Activated naive CD4-positive, alpha-beta T cell (primary cell): ENCODE measurements around the gene PIP4K2C.

ENCODE experiments used
- DNase-seq, 4 experiments: peaks; one replicate each; lab custom pipeline; 2025; lab: John Stamatoyannopoulos, UW

The PIP4K2C gene

DNA sequence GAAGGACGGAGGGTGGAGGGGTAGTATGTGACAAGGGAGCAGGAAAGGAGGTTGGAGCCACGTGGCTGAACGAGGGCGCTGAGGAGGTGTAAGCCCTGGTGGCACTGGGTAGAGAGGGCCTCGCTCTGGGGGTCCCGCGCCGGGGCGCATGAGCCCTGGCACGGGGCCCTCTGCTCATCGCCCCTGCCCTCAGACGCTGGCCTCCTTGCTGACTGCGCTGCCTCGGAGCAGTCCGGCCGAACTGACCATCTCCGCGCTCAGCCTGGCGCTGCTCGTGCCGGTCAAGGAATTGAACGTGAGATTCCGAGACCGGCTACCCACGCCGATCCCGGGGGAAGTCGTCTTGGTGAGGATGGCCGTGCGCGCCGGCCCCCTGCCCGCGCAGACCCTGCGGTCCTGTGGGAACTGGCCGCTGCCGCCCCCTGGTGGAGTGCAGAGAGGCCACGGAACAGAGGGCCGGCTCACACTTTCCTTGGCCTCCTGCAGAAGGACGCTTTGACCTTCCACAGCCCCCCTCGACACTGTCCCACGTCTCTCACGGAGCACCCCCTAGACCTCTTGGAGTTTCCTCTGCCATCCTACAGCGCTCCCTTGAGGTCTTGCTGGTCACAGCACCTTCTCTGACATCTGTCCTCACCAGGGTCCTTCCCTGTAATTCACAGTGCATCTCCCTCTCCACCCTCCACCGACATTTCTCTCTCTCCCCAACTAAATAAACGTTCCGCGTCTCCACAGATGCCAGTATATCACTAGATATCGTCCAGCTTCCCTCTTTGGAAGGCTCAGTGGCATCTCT lies 30.7 kb downstream of the PIP4K2C start:
- DNase-seq, result peak in 3 of 4 experiments; percentile 26 to 57 (median 32)

DNA sequence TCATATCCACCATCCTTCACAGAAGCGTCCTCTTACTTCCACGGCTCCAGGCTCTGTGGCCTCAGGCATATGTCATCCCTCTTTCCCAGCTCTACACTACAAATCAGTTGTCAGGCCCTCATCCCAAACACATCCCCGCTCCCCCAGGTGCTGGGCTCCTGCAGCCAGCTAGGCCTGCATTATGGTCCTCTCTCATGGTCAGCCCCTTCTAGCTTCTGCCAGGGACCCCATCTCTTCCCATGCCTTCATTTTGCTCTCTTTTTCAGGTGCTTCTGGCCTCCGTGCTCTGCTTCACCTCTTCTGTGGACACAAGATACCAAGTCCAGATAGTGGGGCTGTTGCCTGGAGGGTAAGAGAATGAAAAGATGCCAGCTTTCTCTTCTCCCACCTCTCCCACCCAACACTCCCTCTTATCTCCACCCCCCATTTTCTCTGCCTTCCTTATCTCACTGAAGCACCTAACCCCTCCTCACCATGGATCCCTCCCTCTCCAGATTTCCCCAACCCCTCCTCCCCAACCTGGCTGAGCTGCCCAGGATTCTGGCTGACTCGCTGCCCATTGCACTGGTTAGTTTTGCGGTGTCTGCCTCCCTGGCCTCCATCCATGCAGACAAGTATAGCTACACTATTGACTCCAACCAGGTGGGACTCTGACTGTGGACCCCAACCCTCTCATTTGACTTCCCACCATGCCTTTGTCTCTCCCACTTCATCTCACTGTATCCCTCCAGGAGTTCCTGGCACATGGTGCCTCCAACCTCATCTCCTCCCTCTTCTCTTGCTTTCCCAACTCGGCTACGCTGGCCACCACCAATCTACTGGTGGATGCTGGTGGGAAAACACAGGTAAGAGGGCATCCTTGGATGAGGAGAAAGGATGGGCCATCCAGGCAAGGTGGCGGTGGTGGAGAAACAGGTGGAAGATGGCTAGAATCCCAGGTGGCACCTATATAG lies 31.6 kb downstream of the PIP4K2C start:
- DNase-seq, result no peak

DNA sequence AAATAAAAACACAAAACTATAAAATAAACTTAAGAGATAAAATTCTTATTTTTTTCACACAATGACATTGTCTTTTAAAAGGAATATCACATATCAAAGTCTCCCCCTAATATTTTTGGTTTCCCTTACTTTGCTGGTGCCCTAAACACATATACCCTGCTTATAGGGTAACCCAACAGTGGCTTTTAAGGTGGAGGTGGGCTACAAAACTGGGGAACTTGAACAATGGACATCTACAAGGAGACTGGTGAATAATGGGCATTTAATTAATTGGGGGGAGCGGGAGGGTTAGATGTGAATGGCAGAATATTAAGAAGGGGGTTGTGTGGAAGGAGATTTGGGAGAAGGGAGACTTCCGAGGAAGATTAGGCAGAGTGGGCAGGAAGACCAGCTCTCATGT lies 32.4 kb downstream of the PIP4K2C start:
- DNase-seq, result no peak

DNA sequence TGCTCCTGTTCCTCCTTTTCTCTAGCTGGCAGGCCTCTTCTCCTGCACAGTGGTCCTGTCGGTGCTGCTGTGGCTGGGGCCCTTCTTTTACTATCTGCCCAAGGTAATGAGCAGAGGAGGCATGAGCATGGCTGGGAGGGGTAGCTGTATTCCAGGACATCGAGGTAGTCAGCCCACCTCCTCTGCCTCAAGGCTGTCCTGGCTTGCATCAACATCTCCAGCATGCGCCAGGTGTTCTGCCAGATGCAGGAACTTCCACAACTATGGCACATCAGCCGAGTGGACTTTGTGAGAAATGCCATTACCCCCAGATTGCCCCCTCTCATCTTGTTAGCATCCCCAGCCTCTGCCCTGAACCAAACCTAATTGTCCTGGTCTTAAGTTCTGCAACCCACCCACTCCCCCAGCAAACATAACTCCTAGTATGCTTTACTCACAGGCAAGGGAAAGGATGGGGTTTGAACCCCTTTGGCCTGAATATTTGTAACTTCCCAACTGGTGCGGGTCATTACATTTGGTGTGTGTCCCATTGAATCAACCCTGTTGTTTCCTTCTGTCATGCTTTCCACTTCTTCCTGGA lies 32.9 kb downstream of the PIP4K2C start:
- no peak for DNase-seq

DNA sequence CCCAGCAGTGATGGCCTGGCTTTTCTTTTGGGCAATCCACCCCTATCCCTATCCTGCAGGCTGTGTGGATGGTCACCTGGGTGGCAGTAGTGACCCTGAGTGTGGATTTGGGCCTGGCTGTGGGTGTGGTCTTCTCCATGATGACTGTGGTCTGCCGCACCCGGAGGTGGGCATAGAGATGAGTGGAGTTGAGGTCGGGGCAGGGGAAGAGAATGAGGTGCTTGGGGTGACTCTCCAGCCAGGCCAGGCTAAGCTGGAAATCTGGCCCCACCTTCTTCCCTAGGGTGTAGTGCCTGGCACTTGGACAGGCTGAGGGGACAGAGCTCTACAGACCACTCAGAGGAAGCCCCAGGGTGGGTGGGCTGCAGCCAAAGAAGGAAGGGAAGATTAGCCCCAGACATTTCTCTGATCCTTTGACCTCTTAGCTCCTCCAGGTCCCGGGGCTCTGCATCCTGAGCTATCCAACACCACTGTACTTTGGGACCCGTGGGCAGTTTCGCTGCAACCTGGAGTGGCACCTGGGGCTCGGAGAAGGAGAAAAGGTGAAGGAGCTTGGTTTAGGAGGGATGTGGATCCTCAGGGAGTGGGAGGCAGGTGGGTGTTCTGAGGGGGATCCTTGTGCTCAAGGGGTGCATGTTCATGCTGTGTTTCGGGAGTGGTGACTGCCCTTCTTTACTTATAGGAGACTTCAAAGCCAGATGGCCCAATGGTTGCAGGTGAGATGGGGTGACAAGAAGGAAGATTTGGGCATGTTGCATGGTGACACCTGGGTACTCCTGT lies 33.6 kb downstream of the PIP4K2C start:
- no peak for DNase-seq

DNA sequence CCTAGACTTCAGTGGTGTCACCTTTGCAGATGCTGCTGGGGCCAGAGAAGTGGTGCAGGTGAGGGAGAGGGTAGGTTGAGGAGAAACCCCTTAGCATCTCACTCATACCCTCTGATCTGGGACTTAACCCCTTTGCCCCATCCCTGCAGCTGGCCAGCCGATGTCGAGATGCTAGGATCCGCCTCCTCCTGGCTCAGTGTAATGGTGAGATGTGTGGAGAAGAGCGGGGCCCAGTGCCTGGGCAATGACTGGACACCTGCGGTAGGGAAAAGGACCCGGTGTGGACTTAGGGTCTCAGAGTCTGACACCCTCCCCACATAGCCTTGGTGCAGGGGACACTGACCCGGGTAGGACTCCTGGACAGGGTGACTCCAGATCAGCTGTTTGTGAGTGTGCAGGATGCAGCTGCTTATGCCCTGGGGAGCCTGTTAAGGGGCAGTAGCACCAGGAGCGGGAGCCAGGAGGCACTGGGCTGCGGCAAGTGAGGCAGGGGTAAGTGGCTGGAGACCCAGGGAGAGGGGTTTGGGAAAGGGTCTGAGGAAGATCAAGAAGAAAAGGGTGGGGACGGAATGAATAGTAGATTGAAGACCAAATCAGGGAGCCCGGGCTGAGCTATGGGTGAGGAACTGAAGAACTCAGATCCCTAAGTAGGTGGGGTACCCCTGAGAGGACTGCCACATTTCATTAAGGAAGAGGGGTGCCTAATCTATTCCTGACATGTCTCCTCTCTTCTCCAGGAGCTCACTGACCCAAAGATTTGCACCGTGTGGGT lies 34.5 kb downstream of the PIP4K2C start:
- DNase-seq, result no peak

DNA sequence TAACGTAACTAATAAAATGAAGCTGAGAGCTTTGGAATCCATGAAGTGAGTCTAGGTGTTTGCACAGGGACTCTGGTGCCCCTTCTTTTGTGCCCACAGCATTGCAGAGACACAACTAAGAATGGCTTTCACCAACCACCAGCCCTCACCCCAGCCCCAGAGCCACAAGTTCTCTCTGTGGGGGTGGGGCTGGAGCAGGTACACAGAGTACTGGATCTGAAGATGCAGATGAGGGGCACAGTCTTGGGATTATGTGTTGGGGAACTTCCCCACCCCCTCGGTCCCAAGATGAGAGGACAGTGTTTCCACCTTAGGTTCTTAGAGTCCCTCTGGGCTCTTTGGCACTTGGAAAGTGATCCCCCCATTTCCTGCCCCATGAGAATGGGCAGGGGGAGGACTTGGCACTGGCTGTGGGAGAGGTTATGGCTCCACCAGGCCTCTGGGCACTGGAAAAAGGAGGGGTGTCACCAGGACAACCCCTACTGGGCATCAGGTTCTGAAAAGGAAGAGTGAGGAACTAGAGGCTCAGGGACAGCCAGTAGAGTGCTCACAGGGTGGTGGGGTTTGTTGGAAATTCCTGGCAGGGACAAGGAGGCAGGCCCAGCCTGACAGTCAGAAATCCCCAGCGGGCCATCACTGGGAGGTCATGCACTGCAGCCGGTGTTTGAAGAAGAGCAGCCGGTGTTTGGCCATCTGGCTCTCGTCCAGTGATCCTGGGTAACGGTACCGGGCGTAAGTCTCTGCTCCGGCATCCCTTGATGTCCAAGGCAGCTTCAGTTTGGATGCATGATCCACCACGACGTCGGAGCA lies 35.3 kb downstream of the PIP4K2C start:
- DNase-seq, result no peak

DNA sequence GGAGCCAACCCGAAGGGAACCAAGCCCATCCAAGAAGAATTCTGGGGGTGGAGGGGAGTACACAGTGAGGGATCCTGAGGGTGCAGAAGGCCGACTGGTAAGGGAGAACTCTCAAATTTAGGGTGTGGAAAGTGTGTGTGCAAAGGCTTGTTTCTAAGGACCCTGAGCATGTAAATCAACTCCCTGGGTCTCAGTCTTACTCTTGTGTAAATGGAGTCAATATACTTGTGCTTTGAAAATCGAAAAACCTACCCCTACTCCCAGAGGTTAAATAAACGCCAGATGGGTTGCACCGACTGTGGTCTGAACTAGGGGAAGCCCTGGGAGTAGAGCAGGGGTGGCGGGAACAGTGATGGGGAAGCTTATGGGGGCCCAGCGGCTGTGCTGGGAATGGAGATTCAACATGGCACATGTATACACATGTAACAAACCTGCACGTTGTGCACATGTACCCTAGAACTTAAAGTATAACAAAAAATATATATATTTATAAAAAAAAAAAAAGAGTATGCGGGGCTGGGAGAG lies 36.0 kb downstream of the PIP4K2C start:
- DNase-seq, result no peak

DNA sequence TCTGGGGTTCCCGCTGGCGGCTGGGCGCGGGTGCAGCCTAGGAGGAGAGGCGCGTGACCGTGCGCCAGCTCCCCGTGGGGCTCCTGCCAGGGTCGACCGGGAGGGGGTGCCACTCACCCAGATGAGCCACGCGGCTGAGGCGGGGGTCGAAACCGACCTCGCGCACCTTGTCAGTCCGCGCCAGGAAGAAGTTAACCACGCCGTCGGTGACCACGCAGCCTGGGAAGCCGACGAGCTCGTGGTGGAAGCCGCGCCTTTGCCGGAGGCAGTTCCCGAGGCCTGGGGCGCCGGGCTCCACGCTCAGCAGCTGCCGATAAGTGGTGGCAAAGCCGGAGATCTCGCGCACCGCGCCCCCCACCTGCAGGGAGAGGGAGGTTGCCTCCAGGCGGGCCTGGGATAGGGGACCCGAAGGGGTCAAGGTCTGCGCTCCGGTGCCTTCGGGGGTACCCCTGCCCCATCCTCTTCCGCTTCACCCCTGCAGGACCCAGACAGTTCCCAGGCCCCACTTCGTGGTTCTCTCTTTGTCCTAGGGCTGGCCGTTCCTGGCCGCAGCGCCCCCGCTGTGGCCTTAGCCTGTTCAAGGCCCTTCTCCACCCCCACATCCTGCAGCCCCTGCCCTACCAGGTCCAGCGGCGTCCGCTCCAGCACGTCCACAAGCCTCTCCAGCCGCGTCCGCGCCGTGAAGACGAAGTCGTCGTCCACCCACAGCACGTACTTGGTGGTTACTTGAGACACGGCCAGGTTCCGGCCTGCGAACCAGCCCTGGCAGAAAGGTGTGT lies 36.7 kb downstream of the PIP4K2C start:
- no peak for DNase-seq

DNA sequence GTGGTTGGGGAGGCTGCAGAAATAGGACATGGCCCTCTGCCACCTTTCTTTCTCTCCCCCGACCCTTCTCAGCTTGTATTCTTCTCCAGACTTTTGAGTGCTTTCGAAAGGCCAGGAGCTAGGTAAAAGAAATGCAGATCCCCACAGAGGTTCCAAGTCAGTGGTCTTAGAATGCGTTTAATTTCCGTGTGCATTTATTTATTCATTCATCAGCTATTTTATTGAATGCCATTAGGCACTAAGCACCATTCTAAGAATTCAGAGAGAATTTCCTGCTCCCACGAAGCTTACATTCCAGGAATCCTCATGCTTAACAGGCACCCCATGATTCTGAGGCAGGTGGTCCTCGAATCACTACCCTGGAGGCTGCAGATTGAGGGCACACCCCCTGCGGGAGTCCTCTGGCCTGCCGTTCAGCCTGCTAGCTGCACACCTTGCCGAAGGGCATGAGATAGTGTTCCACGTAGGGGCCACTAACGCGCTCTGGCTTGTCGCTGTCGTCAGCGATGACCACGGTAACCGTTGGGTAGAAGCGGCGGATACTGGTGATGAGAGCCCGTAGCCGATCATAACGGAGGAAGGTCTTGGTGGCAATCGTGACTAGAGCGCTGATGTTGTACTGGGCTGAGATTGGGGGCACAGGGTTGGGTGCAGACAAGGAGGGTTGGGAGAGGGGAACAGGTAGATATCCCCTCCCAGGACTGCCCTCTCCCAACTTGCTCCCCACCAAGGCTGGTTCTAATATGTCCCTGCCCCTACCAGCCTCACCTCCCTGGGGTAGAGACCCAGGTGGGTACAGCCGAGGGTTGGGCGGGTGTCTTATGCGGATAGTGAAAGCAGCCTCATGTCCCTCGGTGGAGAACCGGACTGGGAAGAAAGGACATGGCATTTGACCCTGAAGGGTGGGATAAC lies 37.5 kb downstream of the PIP4K2C start:
- DNase-seq, result no peak

DNA sequence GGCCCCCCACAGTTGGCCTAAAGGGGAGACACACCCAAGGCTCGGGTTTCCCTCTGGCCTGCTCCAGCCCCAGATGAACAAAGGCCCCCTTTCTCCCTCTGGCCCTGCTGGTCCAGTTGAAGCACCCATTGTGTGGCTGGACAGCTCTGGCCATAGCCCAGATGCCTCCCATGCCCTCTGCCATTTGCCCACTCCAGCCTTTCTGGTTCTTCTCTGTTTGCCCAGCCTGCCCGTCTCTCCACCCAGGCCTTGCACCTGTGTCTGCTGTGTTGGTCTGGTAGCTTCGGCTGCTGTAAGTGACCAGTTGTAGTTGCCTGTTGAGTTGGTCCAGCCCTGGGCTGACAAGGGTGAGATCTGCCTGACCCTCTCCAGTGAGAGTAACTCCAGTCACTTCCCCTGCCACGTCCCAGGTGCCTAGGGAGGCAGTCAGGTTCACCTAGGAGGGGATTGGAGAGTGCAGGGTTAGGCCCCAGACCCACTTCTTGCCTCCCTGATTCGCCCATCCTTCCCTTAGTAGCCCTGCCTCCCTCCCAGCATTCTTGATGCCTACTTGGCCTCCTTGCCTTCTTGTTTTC lies 39.0 kb downstream of the PIP4K2C start:
- DNase-seq, result no peak

DNA sequence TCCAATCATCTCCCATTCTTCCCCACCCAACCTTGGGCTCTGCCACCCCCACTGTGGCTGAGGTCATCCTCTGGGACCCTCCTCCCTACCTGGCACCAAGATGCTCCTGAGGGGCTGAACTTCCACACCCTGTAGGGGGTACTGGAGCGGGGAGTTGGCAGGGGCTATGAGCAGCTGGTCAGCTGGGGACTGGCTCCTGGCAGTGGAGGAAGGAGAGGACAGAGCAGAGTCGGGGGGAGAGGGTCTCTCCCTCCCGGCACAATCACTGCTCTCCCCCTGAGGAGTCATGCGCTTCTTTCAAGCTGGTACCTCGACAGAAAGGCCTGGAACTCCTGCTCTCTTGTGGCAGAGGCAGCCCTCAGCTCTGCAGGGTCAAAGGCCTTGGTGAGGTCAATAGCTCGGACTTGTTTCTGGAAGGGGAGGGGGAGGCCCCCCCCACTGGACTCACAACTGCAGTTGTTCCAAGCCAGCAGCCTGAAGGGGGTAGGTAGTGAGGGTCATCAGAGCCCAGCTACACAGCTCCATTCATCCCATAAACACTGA lies 40.0 kb downstream of the PIP4K2C start:
- DNase-seq, result no peak

DNA sequence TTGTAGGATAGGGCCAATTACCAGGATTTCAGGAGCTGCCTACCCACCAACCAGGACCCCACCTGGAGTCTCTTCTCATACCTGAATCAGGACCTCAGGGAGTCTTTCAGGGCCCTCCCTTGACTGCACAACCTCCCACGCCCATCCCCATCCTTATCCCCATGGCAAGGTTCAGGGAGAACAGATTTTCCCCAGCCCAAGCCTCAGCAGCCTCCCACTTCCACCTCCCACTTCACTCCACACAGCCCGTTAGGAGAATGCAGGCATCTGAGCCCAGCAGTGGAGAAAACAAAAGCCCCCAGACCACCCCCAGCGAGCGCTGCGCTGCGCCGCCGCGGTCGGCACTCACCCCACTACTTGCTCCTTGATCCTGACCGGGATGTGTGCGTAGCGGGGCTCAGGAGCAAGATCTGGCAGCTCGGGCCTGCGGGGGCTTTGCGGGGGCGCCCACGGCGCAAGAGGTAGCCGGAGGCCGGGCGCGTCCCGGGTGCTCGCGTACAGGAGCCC lies 40.6 kb downstream of the PIP4K2C start:
- no peak for DNase-seq

DNA sequence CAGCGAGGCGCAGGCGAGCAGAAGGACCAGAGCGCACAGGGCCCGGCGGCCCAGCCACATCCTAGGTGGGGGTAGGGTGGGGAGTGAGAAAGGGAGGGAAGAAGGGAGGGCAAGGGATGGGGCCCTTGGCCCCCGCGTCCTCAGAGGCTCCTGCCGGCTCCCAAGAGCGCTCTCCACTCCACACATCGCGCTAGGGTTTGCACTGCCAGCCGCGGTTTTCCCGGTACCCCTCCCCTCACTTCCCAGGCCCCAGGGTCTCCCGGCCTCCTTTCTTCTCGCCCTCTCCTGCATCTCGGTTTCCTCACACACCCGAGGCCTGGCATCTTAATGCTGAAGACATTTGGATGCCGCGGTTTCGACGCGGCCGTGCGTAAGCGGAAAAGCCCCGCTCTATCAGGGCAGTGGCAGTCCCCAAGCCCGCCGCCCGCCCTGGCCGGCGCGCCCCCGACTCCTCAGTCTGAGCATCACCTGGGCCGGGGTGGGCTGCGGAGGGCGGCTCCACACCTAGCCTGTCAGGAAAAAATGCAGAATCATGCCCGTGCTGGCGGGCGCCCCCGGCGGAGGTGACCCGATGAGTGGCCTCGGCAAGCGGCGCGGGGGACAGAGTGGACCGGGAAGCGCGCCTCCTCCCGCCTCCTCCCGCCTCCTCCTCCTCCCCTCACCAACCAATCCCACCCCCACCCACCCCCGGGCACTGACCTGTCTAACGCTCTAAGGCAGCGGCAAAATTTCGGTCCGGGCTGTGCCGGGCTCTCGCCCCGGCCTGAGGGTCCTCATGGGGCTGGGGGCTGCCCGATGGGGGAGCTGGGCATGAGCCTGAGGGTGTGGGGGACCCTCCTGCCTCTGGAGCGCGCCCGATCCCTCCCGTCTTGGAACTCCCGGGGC lies 41.3 kb downstream of the PIP4K2C start:
- DNase-seq, result no peak

DNA sequence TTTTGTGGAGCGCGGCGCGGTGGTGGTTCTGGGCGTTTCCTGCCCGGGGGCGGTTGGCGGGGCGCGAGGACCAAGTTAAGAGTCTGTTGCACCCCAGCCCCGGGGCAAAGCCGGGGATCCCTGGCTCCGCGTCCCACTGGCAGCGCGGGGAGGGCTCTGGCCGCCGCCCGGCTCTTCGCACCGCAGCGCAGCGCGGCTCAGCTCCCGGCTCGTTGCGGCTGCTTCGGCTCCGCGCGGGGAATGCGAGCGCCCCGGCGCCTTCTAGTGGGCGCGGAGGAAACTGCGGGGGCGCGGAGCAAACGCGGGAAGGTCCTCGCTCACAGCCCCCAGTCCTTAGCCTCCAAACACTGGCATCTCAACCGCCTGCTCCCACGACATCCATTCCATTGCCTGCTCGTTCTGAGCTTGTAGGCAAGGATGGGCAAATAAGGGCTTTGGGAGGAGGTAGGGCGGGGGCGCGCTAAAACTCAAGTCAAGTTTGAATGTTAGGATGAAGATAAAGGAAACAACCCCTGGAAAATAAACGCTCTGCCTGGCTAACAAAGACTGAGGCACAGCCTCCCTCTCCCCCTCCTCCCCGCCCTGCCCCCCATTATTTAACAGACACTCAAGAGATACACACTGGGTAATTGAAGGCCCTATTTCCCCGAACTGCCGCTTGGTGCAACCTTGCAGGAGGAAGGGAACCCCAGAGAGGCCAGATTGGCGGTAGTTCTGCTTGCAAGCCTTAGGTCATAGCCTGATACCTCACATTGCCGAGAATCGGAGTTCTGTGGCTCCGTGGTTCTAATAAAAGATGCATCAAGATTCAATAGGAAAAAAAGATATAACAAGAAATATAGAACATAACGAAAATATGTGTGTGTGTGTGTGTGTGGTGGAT lies 42.2 kb downstream of the PIP4K2C start, which contains the start of gene B4GALNT1:
TSS of gene B4GALNT1 (minus strand) at position 244 of the 883 bp plus-strand sequence. CDS start 1,069 bp downstream, outside the sequence.
- DNase-seq, result peak in 2 of 4 experiments; percentile 30 to 57
